MM.1S (cell line): ENCODE measurements around the gene PPIF.

ENCODE experiments used
- DNase-seq: peaks from one replicate; pipeline ENCODE4 v3.0.0-alpha.2; 2015
- H2AFZ ChIP-seq: fragments of 300-600 bp; sonication (generic); 2 replicates; pipeline ENCODE4 v1.6.0; 2016; ENCODE audit warnings: antibody characterized with exemption, low read length
- H3F3A ChIP-seq: fragments of 300-600 bp; sonication (generic); 2 replicates; pipeline ENCODE4 v1.6.1; 2016; ENCODE audit warnings: mild to moderate bottlenecking, antibody characterized with exemption, low read length, moderate library complexity, mixed read lengths; ENCODE audit not compliant: insufficient read depth
- H3K27ac ChIP-seq: fragments of 300-600 bp; sonication (generic); 2 replicates; pipeline ENCODE4 v1.5.1; 2016; ENCODE audit warnings: mild to moderate bottlenecking, low read length
- H3K27me3 ChIP-seq: fragments of 300-600 bp; sonication (generic); replicated peaks from 2 replicates; pipeline ENCODE4 v1.6.0; 2016; ENCODE audit warnings: low read length; ENCODE audit not compliant: insufficient read depth
- H3K36me3 ChIP-seq: fragments of 300-600 bp; sonication (generic); replicated peaks from 2 replicates; pipeline ENCODE4 v1.6.1; 2016; ENCODE audit warnings: mild to moderate bottlenecking, low read length, mixed read lengths; ENCODE audit not compliant: insufficient read depth
- H3K4me1 ChIP-seq: fragments of 300-600 bp; sonication (generic); 2 replicates; pipeline ENCODE4 v1.6.1; 2016; ENCODE audit warnings: low read length, mixed read lengths
- H3K4me2 ChIP-seq: fragments of 300-600 bp; sonication (generic); 2 replicates; pipeline ENCODE4 v1.6.0; 2016; ENCODE audit warnings: low read depth, low read length
- H3K4me3 ChIP-seq: fragments of 300-600 bp; sonication (generic); 2 replicates; pipeline ENCODE4 v1.5.1; 2016; ENCODE audit warnings: low read length, mixed read lengths
- H3K79me2 ChIP-seq: fragments of 300-600 bp; sonication (generic); 2 replicates; pipeline ENCODE4 v1.6.1; 2016; ENCODE audit warnings: mixed run types, low read length, mixed read lengths
- H3K9ac ChIP-seq: fragments of 300-600 bp; sonication (generic); 2 replicates; pipeline ENCODE4 v1.6.1; 2016; ENCODE audit warnings: low read length, mixed read lengths
- H3K9me2 ChIP-seq: fragments of 300-600 bp; sonication (generic); replicated peaks from 2 replicates; pipeline ENCODE4 v1.6.1; 2016; ENCODE audit warnings: mild to moderate bottlenecking, low read length, mixed read lengths; ENCODE audit not compliant: insufficient read depth
- H3K9me3 ChIP-seq: fragments of 300-600 bp; sonication (generic); replicated peaks from 2 replicates; pipeline ENCODE4 v1.6.1; 2016; ENCODE audit warnings: mild to moderate bottlenecking, low read length, mixed read lengths; ENCODE audit not compliant: insufficient read depth
- H4K20me1 ChIP-seq: fragments of 300-600 bp; sonication (generic); 2 replicates; pipeline ENCODE4 v1.6.1; 2016; ENCODE audit warnings: mild to moderate bottlenecking, low read length, moderate library complexity, mixed read lengths; ENCODE audit not compliant: insufficient read depth
- EZH2 ChIP-seq: fragments of 300-600 bp; sonication (generic); optimal IDR thresholded peaks from 2 replicates; pipeline ENCODE3; 2017; ENCODE audit warnings: low read depth, mild to moderate bottlenecking, antibody characterized with exemption, low read length, mixed read lengths
- EZH2phosphoT487 ChIP-seq: fragments of 300-600 bp; sonication (generic); IDR thresholded peaks from 2 replicates; pipeline ENCODE4 v1.6.1; 2018; ENCODE audit warnings: antibody characterized with exemption, low read length
- TF ChIP-seq, protein P1 (sequence below): fragments of 300-600 bp; sonication (generic); IDR thresholded peaks from 2 replicates; pipeline ENCODE4 v1.5.1; 2016; ENCODE audit warnings: antibody characterized with exemption, low read length, mixed read lengths

The PPIF gene

DNA sequence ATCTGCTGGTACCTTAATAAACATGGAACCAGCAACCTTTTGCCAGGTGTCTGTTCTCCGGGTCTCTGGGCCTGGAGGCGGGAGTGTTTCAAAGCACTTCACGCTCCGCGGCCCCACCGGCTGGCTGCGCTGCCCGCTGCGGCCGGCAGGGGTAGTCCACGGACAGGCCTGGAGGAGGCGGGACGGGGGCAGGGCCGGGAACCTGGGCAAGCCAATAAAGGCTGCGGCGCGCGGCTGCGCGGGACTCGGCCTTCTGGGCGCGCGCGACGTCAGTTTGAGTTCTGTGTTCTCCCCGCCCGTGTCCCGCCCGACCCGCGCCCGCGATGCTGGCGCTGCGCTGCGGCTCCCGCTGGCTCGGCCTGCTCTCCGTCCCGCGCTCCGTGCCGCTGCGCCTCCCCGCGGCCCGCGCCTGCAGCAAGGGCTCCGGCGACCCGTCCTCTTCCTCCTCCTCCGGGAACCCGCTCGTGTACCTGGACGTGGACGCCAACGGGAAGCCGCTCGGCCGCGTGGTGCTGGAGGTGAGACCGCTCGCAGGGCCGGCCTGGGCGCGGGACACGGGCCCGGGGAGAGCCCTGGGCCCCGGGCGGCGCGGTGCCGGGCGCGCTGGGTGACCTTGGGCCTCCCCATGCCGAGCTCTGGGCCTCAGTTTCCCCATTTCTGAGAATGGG lies at the start of gene PPIF:
PPIF (plus strand) TSS at position 244 of the 668 bp plus-strand sequence; CDS start at position 324, 80 bp downstream.
- Histone ChIP-seq H3K4me1 (peaks cover 49% of the 10 kb centered on the region), H3K27ac (peak within 1 kb of the TSS; percentile 73), H2AFZ (peak within 1 kb of the TSS; percentile 59), H3K4me2 (peak within 1 kb of the TSS; percentile 91), H3K9ac (peak within 1 kb of the TSS; percentile 98), H3K36me3 (peaks cover 31% of the 10 kb centered on the region), H3K27me3 (no peaks in the 10 kb centered on the region), H3K9me2 (no peaks in the 10 kb centered on the region), H3K79me2 (peaks cover 48% of the 10 kb centered on the region), H4K20me1 (peaks cover 27% of the 10 kb centered on the region), H3K4me3 (peak within 1 kb of the TSS; percentile 92), H3F3A (peaks cover 17% of the 10 kb centered on the region; the same call in 1 of the 2 replicates), H3K9me3 (no peaks in the 10 kb centered on the region)
- DNase-seq = peak; percentile 94
- TF ChIP-seq EZH2phosphoT487 = no peak
- TF ChIP-seq, protein P1, sequence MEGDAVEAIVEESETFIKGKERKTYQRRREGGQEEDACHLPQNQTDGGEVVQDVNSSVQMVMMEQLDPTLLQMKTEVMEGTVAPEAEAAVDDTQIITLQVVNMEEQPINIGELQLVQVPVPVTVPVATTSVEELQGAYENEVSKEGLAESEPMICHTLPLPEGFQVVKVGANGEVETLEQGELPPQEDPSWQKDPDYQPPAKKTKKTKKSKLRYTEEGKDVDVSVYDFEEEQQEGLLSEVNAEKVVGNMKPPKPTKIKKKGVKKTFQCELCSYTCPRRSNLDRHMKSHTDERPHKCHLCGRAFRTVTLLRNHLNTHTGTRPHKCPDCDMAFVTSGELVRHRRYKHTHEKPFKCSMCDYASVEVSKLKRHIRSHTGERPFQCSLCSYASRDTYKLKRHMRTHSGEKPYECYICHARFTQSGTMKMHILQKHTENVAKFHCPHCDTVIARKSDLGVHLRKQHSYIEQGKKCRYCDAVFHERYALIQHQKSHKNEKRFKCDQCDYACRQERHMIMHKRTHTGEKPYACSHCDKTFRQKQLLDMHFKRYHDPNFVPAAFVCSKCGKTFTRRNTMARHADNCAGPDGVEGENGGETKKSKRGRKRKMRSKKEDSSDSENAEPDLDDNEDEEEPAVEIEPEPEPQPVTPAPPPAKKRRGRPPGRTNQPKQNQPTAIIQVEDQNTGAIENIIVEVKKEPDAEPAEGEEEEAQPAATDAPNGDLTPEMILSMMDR = peak; percentile 89

DNA sequence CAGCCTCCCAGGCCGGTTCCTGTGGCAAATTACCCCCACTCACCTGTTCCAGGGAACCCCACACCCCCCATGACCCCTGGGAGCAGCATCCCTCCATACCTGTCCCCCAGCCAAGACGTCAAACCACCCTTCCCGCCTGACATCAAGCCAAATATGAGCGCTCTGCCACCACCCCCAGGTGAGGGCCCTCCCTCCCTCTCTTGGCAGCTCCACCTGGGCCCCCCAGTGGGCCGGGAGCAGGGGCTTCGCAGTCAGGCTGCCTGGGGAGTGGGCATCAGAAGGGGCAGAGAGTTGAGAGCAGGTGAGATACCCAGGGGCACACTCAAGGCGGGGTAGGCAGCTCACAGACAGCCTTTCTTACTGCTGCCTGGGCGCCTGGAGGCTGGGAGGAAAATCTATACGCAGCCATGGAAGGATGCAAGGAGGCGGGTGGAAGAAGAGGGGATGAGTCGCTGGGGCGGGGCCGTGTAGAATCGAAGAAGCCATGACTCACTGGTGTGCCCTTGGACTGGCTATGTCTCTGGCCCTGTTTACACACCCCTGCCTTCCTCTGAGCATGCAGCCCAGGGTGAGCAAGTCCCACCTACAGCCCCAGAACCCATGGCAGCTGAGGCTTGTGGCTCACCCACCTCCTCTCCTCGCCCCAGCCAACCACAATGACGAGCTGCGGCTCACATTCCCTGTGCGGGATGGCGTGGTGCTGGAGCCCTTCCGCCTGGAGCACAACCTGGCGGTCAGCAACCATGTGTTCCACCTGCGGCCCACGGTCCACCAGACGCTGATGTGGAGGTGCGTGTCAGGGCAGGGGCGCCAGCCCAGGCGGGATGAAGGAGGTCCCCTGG lies 48.6 kb upstream of the PPIF start:
- Histone ChIP-seq H3K4me2 (no peak overlapping the region), H3K9me2 (no peaks in the 10 kb centered on the region), H3K9ac (no peak overlapping the region), H3K4me3 (no peak overlapping the region), H4K20me1 (no peaks in the 10 kb centered on the region), H3K36me3 (peaks cover 7% of the 10 kb centered on the region), H3K9me3 (no peaks in the 10 kb centered on the region), H3K79me2 (peaks cover 4% of the 10 kb centered on the region), H3F3A (no peaks in the 10 kb centered on the region), H3K27me3 (no peaks in the 10 kb centered on the region), H3K27ac (no peak overlapping the region), H3K4me1 (no peaks in the 10 kb centered on the region), H2AFZ (no peak overlapping the region)
- no peak for TF ChIP-seq EZH2
- no peak for DNase-seq

DNA sequence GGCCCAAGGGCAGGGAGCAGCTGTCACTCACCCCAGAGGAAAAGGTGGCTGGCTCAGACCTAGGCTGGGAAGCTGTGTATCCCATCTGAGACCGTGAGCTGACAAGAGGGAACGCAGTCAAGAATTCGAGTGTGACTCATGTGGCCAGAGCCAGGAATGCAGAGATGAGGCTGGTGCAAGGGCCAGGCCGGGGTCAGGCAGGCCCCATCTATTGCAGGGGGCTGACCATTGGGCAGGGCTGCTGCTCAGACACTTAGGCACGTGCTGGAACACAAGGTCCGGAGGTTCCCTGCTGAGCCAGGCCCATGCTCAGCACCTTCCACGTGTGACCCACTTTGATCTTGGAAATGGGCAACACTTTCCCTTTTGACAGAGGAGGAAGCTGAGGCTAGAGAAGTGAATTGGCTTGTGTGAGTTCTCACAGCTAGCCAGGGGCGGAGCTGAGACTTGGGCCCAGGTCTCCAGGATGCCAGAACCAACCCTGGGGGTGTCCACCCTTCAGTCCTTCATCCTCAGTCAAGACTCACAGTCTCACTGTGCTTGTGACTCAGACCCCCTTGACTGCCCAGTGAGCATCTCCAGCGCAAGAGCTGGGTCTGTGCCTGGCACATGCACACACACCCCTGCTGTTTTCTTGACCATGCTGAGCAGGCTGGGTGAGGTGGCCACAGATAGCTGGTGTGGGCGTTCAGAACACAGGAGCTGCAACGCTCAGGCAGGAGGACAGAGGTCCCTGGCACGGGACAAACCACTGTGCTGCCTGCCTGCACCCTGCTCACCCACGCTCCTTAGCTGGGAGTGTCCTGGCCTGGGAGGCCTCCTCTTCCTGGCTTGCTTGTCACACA lies 47.6 kb upstream of the PPIF start:
- Histone ChIP-seq H3F3A (no peaks in the 10 kb centered on the region), H3K27ac (no peak overlapping the region), H3K9me3 (no peaks in the 10 kb centered on the region), H3K27me3 (no peaks in the 10 kb centered on the region), H3K4me3 (no peak overlapping the region), H3K4me2 (no peak overlapping the region), H4K20me1 (no peaks in the 10 kb centered on the region), H3K79me2 (peaks cover 3% of the 10 kb centered on the region; the same call in 1 of the 2 replicates), H3K9me2 (no peaks in the 10 kb centered on the region), H3K36me3 (peaks cover 7% of the 10 kb centered on the region), H2AFZ (no peak overlapping the region), H3K9ac (no peak overlapping the region), H3K4me1 (no peaks in the 10 kb centered on the region)
- TF ChIP-seq, protein P1 = no peak
- TF ChIP-seq EZH2phosphoT487 = no peak
- no peak for TF ChIP-seq EZH2
- DNase-seq = no peak
